Cortex of kidney (tissue), 1 donor: ENCODE measurements around the gene AGTPBP1.

Experiments used
- DNase-seq: peaks from one replicate; lab custom pipeline; 2025; lab: John Stamatoyannopoulos, UW

The AGTPBP1 gene

GRCh38 chr9:85501882-85502281 lies 239.9 kb downstream of the AGTPBP1 start:
- no peak for DNase-seq

GRCh38 chr9:85501456-85501855 lies 240.3 kb downstream of the AGTPBP1 start:
- no peak for DNase-seq
